ENCODE data around the gene TCFL5. TPM values are rescaled to one million over a fixed set of nuclear protein-coding genes. Genes with fewer than 3 reads are reported as not detected.

TCFL5 gene
- total RNA-seq, 4 donors from 2014 or later = 5.3 to 20.0 (median 14.2) TPM

DNA sequence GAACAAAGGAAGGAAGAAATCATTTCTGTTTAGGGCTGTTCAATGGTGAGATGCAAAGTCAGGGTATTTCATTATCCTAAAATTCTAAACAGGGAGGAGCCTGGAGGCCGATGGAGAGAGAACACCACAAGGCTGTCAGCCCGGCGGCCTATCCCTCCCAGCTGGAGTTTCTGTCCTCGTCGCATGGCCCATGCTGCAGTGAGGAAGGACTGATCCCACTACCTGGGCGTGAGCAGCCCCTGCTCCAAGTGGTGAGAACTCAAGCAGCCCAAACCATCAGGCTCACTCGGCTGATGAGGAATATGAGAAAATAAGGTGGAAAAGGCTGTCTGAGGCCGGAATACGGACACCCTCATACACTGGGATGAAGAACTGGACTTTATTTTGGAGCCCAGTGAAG lies 33.9 kb upstream of the TCFL5 start:
- Histone ChIP-seq H3K27me3 (no peaks in the 10 kb centered on the region), H3K9me3 (no peaks in the 10 kb centered on the region), H3K36me3 (no peaks in the 10 kb centered on the region), H3K27ac (no peak overlapping the region), H3K4me1 (peaks cover 5 to 8% of the 10 kb centered on the region in 2 donors), H3K4me3 (no peak overlapping the region)
- intact Hi-C loops (cut with DNase I; ENCODE audit: low total_unique reads) = no loop called here
- DNase-seq = no peak
- TF ChIP-seq CTCF (IDR thresholded peaks at IDR 0.05) = no peak
- TF ChIP-seq POLR2A (IDR thresholded peaks at IDR 0.05) = no peak

DNA sequence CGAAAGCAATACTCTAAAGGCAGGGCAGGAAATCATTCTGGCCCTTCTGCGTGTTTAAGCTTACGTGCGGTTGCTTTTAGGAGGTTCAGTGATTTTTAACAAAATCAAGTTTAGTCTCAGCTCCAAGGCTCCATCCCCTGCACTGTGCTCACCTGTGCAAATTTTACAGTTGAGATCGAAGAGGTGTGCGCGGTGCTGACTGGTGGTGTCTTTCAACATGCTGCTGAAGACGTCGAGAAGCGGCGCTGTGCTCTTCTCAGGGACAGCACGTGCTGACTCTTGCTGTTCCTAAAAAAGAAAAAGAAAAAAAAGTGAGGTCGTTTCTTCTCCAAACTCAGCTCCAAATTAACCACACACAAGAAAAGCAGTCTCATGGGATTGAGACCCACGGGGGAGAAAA lies 32.6 kb upstream of the TCFL5 start:
- intact Hi-C loops (cut with DNase I; ENCODE audit: low total_unique reads) = no loop called here
- H3K4me3 ChIP-seq = no peak overlapping the region
- no peaks in the 10 kb centered on the region for H3K36me3 ChIP-seq
- H3K4me1 ChIP-seq = no peaks in the 10 kb centered on the region
- no peak overlapping the region for H3K27ac ChIP-seq
- H3K9me3 ChIP-seq = no peaks in the 10 kb centered on the region
- DNase-seq = no peak
- TF ChIP-seq POLR2A (IDR thresholded peaks at IDR 0.05) = no peak
- no peak for TF ChIP-seq CTCF (IDR thresholded peaks at IDR 0.05)
- no peaks in the 10 kb centered on the region for H3K27me3 ChIP-seq

DNA sequence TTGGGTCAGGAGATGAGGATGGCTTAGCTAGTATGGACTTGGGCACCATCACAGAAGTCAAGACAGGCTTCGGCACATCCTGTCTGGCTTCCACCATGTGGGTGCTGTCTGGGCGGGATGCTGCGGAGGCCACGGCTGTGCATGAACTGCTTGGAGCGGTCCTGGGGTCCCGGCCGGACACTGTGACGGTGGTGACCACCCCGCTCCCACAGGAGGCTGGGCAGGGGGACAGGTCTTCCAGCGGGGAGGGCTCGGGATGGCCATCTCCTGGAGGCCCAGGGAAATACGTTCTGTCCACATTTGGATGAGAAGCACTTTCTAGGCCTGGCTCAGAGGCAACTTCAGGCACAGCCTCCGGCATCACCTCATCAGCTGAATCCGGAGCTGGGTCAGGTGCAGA lies 32.1 kb upstream of the TCFL5 start:
- TF ChIP-seq CTCF (IDR thresholded peaks at IDR 0.05) (no peak), POLR2A (IDR thresholded peaks at IDR 0.05) (no peak)
- Histone ChIP-seq H3K9me3 (no peaks in the 10 kb centered on the region), H3K36me3 (no peaks in the 10 kb centered on the region), H3K4me3 (no peak overlapping the region), H3K4me1 (no peaks in the 10 kb centered on the region), H3K27ac (no peak overlapping the region), H3K27me3 (no peaks in the 10 kb centered on the region)
- intact Hi-C loops (cut with DNase I; ENCODE audit: low total_unique reads) = no loop called here
- DNase-seq = no peak

DNA sequence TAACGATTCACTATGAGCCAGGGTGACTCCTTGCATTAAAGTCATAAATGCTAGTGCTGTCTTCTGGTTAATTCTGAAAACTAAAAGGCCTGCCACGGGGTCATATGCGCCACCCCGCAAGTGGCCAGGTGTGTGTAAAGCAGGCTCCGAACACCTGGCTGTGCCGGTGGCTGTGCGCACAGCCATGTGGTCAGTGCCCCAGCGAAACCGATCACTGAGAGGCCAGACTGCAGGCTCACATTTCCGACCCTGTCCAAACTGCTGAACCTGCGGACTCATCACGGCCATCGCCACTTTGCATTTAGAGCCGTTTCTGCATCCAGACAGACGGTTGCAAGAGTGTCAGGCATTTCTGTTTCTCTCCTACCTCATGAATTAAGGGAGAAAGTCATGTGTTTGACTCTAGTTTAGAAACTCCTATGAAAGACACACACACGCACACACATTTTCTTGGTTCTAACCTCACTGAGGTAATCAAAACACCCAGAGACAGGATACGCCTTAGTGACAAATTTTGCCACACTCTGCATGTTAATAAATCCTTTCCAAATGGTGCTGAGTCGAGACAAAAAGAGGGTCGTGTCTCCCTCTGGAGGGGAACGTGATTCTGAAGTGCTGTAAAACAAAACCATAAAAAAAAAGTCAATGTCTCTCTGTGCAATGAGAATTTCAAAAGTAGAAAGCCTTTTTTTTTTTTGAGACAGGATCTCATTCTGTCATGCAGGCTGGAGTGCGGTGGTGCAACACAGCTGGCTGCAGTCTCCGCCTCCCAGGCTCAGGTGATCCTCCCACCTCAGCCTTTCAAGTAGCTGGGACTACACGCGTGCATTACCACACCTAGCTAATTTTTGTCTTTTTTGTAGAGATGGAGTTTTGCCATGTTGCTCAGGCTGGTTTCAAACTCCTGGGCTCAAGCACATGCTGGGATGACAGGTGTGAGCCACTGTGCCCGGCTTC lies 31.0 kb upstream of the TCFL5 start:
- DNase-seq = no peak
- H3K4me3 ChIP-seq = no peak overlapping the region
- H3K9me3 ChIP-seq = no peaks in the 10 kb centered on the region
- no peaks in the 10 kb centered on the region for H3K27me3 ChIP-seq
- H3K27ac ChIP-seq = no peak overlapping the region
- no peaks in the 10 kb centered on the region for H3K36me3 ChIP-seq
- TF ChIP-seq POLR2A (IDR thresholded peaks at IDR 0.05) (no peak), CTCF (IDR thresholded peaks at IDR 0.05) (no peak)
- no peaks in the 10 kb centered on the region for H3K4me1 ChIP-seq
- intact Hi-C loops (cut with DNase I; ENCODE audit: low total_unique reads) = no loop called here

DNA sequence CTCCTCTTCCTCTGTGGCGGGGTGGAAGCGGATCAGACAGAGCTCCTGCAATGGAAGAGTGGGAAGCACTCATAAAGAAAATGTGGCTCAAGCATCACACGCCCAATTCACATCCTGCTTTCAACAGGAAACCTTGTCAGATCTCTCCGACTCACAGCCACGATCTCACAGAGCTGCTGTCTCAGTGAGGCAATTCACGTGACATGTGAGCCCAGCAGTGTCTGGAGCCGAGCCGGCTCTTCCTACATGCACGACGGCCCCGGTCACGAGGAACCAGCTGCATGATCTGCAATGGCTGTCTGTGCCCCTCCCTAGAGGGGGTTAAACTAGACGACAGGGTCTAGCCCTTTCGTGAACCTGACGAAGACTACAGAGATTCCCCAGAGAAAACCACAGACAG lies 29.5 kb upstream of the TCFL5 start:
- no peaks in the 10 kb centered on the region for H3K27me3 ChIP-seq
- intact Hi-C loops (cut with DNase I; ENCODE audit: low total_unique reads) = no loop called here
- no peaks in the 10 kb centered on the region for H3K36me3 ChIP-seq
- no peaks in the 10 kb centered on the region for H3K9me3 ChIP-seq
- TF ChIP-seq POLR2A (IDR thresholded peaks at IDR 0.05) = no peak
- TF ChIP-seq CTCF (IDR thresholded peaks at IDR 0.05) = no peak
- no peak overlapping the region for H3K27ac ChIP-seq
- no peaks in the 10 kb centered on the region for H3K4me1 ChIP-seq
- no peak overlapping the region for H3K4me3 ChIP-seq
- DNase-seq = no peak
